SK-N-SH (cell line): ENCODE results near the gene KLC4. TPM values are rescaled to one million over a fixed set of nuclear protein-coding genes. Genes with fewer than 3 reads are reported as not detected.
A peak's percentile ranks its signal among the peaks of the same experiment; 100 is the strongest.

Experiments used
- CTCF ChIA-PET: fragments of 300-600, 350-600 bp; formaldehyde crosslinking; extraction: SDS; loops from one replicate; lab custom pipeline; 2021; lab: Yijun Ruan, JAX
- POLR2A ChIA-PET: fragments of 350-600 bp; sonication (Branson Sonifier 250); formaldehyde crosslinking; extraction: SDS; loops from one replicate; lab custom pipeline; 2020; ENCODE audit warnings: antibody characterized with exemption, inconsistent platforms; lab: Yijun Ruan, JAX
- DNase-seq: peaks from one replicate; pipeline ENCODE4 v3.0.0; 2012
- H2AFZ ChIP-seq: fragments of 200-600 bp; sonication (generic); 2 replicates; pipeline ENCODE4 v1.8.1; 2016; ENCODE audit warnings: antibody characterized with exemption, mild to moderate bottlenecking, low read depth
- H3F3A ChIP-seq: fragments of 200-600 bp; sonication (generic); replicated peaks from 2 replicates; pipeline ENCODE3; 2016; ENCODE audit warnings: antibody characterized with exemption, mild to moderate bottlenecking; ENCODE audit not compliant: insufficient read depth
- H3K27ac ChIP-seq, 2 experiments: fragments of 200-500 bp in 1 of 2; fragments of 200-600 bp in 1 of 2; sonication (Bioruptor generic) in 1 of 2; sonication (generic), shearing (Covaris generic) in 1 of 2; 2 replicates each; pipeline versions ENCODE4 v1.5.1 to v1.6.1; 2014 to 2016; ENCODE audit warnings: low read depth in 2 of 2, inconsistent platforms in 1 of 2, low read length in 1 of 2, mild to moderate bottlenecking in 1 of 2, mixed read lengths in 1 of 2
- H3K27me3 ChIP-seq: fragments of 200-600 bp; sonication (generic), shearing (Covaris generic); 2 replicates; pipeline ENCODE4 v1.6.1; 2016; ENCODE audit warnings: mixed run types; ENCODE audit not compliant: insufficient read depth
- H3K36me3 ChIP-seq, 2 experiments: fragments of 200-500 bp in 1 of 2; fragments of 200-600 bp in 1 of 2; sonication (Bioruptor generic) in 1 of 2; sonication (generic) in 1 of 2; replicated peaks in 1 of 2; 2 replicates each; pipeline versions ENCODE3 to v1.5.1; 2014 to 2016; ENCODE audit warnings: low read length in 1 of 2, mild to moderate bottlenecking in 1 of 2; ENCODE audit not compliant: insufficient read depth in 2 of 2, control insufficient read depth in 1 of 2
- H3K4me1 ChIP-seq, 2 experiments: fragments of 200-500 bp in 1 of 2; fragments of 200-600 bp in 1 of 2; sonication (Bioruptor generic) in 1 of 2; sonication (generic), shearing (Covaris generic) in 1 of 2; 2 replicates each; pipeline versions ENCODE4 v1.5.1 to v1.6.1; 2014 to 2016; ENCODE audit warnings: low read depth in 1 of 2, low read length in 1 of 2, mixed run types in 1 of 2; ENCODE audit not compliant: insufficient read depth in 2 of 2, control insufficient read depth in 1 of 2
- H3K4me2 ChIP-seq: fragments of 200-600 bp; sonication (generic), shearing (Covaris generic); 2 replicates; pipeline ENCODE4 v1.6.1; 2017; ENCODE audit warnings: mixed run types
- H3K4me3 ChIP-seq, 2 experiments: fragments of 200-500 bp in 1 of 2; fragments of 200-600 bp in 1 of 2; sonication (Bioruptor generic) in 1 of 2; sonication (generic), shearing (Covaris generic) in 1 of 2; 2 replicates each; pipeline versions ENCODE4 v1.5.1 to v1.8.1; 2014 to 2016; ENCODE audit warnings: low read depth in 2 of 2, inconsistent platforms in 1 of 2, low read length in 1 of 2, mild to moderate bottlenecking in 1 of 2, mixed read lengths in 1 of 2, moderate library complexity in 1 of 2
- H3K79me2 ChIP-seq: fragments of 200-600 bp; sonication (generic); 2 replicates; pipeline ENCODE4 v1.8.1; 2017; ENCODE audit warnings: mild to moderate bottlenecking; ENCODE audit not compliant: insufficient read depth
- H3K9ac ChIP-seq: fragments of 200-600 bp; sonication (generic); 2 replicates; pipeline ENCODE4 v1.6.1; 2017; ENCODE audit warnings: mixed run types
- H3K9me2 ChIP-seq: fragments of 200-600 bp; sonication (generic); 2 replicates; pipeline ENCODE4 v1.6.1; 2017; ENCODE audit warnings: mixed run types
- H3K9me3 ChIP-seq: fragments of 200-600 bp; sonication (generic); 2 replicates; pipeline ENCODE4 v1.6.1; 2017; ENCODE audit warnings: mixed run types, mild to moderate bottlenecking, moderate library complexity
- H4K20me1 ChIP-seq: fragments of 200-600 bp; sonication (generic); 2 replicates; pipeline ENCODE4 v1.6.1; 2017; ENCODE audit warnings: mild to moderate bottlenecking, mixed run types; ENCODE audit not compliant: insufficient read depth
- EZH2phosphoT487 ChIP-seq: fragments of 200-600 bp; sonication (generic); IDR thresholded peaks from 2 replicates; pipeline ENCODE4 v1.6.1; 2017; ENCODE audit warnings: low read depth, mixed run types, mild to moderate bottlenecking, antibody characterized with exemption, moderate library complexity, borderline replicate concordance
- FOSL2 ChIP-seq: IDR thresholded peaks from 2 replicates; pipeline ENCODE4 v1.4.0; 2012; ENCODE audit warnings: low read depth, mild to moderate bottlenecking, moderate library complexity, borderline replicate concordance
- GABPA ChIP-seq: IDR thresholded peaks from 2 replicates; pipeline ENCODE4 v1.4.0; 2012; ENCODE audit warnings: low read depth, mild to moderate bottlenecking
- IRF3 ChIP-seq: fragments of 150-350 bp; IDR thresholded peaks from 2 replicates; pipeline ENCODE4 v1.6.1; 2016; ENCODE audit warnings: mild to moderate bottlenecking, low read depth, low read length
- JUND ChIP-seq: IDR thresholded peaks from 2 replicates; pipeline ENCODE4 v1.4.0; 2012
- MXI1 ChIP-seq: IDR thresholded peaks from 2 replicates; pipeline ENCODE4 v1.6.1; 2012; ENCODE audit warnings: mild to moderate bottlenecking, low read depth, low read length, improper control_type of control experiment
- NFIC ChIP-seq: IDR thresholded peaks from 2 replicates; pipeline ENCODE4 v1.4.0; 2012; ENCODE audit warnings: borderline replicate concordance
- POLR2AphosphoS5 ChIP-seq: IDR thresholded peaks from 2 replicates; pipeline ENCODE4 v1.6.1; 2012; ENCODE audit warnings: low read depth, low read length
- SIN3A ChIP-seq: IDR thresholded peaks from 2 replicates; pipeline ENCODE4 v1.6.1; 2012; ENCODE audit warnings: low read depth, mild to moderate bottlenecking, low read length, moderate library complexity, borderline replicate concordance
- SMC3 ChIP-seq: IDR thresholded peaks from 2 replicates; pipeline ENCODE4 v1.6.1; 2012; ENCODE audit warnings: low read depth, low read length, improper control_type of control experiment
- TAF1 ChIP-seq: IDR thresholded peaks from 2 replicates; pipeline ENCODE4 v1.6.1; 2012; ENCODE audit warnings: low read depth, mild to moderate bottlenecking, low read length, moderate library complexity, borderline replicate concordance
- TCF12 ChIP-seq: IDR thresholded peaks from 2 replicates; pipeline ENCODE4 v1.4.0; 2012
- TEAD4 ChIP-seq: IDR thresholded peaks from 2 replicates; pipeline ENCODE4 v1.4.0; 2012; ENCODE audit warnings: mild to moderate bottlenecking, borderline replicate concordance; ENCODE audit not compliant: insufficient read depth
- USF1 ChIP-seq: IDR thresholded peaks from 2 replicates; pipeline ENCODE4 v1.4.0; 2012; ENCODE audit warnings: low read depth, borderline replicate concordance
- WGBS: methylation state at CpG from one replicate; pipeline ENCODE4 v1.1.6; 2017; ENCODE audit warnings: low lambda C conversion rate; 5-methylcytosine and 5-hydroxymethylcytosine counted together
- polyA plus RNA-seq, 3 experiments: library from polyadenylated mRNA; depleted of rRNA; stranded (reverse); fragments of >200 nt; gene quantifications; 2 replicates each; pipeline ENCODE4 v1.2.3, GENCODE V29; 2012

Gene KLC4
- polyA plus RNA-seq, 1 of the 3 experiments (the other 2 are of a cell fraction): 17.5 TPM

GRCh38 chr6:43105538-43106222 is 46.2 kb downstream of the KLC4 start:
- CTCF ChIA-PET: no interaction called here
- peaks cover 70% of the 10 kb centered on the region for H3K79me2 ChIP-seq
- 91% methylated on average over 9 of the region's 9 CpGs for WGBS

GRCh38 chr6:43107344-43108062 is 48.1 kb downstream of the KLC4 start:
- 97% methylated on average over 12 of the region's 12 CpGs for WGBS
- H3K4me2 ChIP-seq: no peak overlapping the region
- CTCF ChIA-PET: interaction anchor here (1.8 to 2.9 kb wide), 2 partner anchors 22 to 37 kb away, joined by 3 to 13 read pairs; no protein-coding TSS in a partner anchor
- POLR2A ChIA-PET: no interaction called here
- no peak overlapping the region for H2AFZ ChIP-seq
- no peak overlapping the region for H3K9ac ChIP-seq
- H3K9me3 ChIP-seq: no peaks in the 10 kb centered on the region
- no peaks in the 10 kb centered on the region for H3K36me3 ChIP-seq
- H3K27ac ChIP-seq: peak overlapping the region in 1 of 2 experiments; percentile 8; a peak in 1 of 4 replicates
- peaks cover 2% of the 10 kb centered on the region; the same call in 1 of the 2 replicates for H4K20me1 ChIP-seq
- H3K9me2 ChIP-seq: no peaks in the 10 kb centered on the region
- H3F3A ChIP-seq: peaks cover 10% of the 10 kb centered on the region
- no peak overlapping the region for H3K4me3 ChIP-seq
- H3K4me1 ChIP-seq: peaks cover 0 to 10% of the 10 kb centered on the region in 2 experiments; a peak in 1 of 4 replicates
- peaks cover 69% of the 10 kb centered on the region for H3K79me2 ChIP-seq
- H3K27me3 ChIP-seq: no peaks in the 10 kb centered on the region
- TF ChIP-seq TAF1 (no peak), JUND (no peak), POLR2AphosphoS5 (no peak), TCF12 (no peak), GABPA (no peak), SMC3 (no peak), TEAD4 (no peak), SIN3A (no peak), IRF3 (no peak), USF1 (no peak)
- TF ChIP-seq, all 33 proteins: peak for 0
- no peak for DNase-seq

More at GRCh38 chr6:43105538-43106222, 46.2 kb downstream of the KLC4 start:
- DNase-seq: no peak
- no peak overlapping the region for H3K27ac ChIP-seq
- no peaks in the 10 kb centered on the region for H3K27me3 ChIP-seq
- H4K20me1 ChIP-seq: peaks cover 2% of the 10 kb centered on the region; the same call in 1 of the 2 replicates
- no peak overlapping the region for H3K4me3 ChIP-seq
- H2AFZ ChIP-seq: no peak overlapping the region
- no peak overlapping the region for H3K9ac ChIP-seq
- peaks cover 0 to 7% of the 10 kb centered on the region in 2 experiments; a peak in 1 of 4 replicates for H3K4me1 ChIP-seq
- peaks cover 10% of the 10 kb centered on the region for H3F3A ChIP-seq
- no peaks in the 10 kb centered on the region for H3K9me3 ChIP-seq
- no peaks in the 10 kb centered on the region for H3K36me3 ChIP-seq
- H3K4me2 ChIP-seq: no peak overlapping the region
- POLR2A ChIA-PET: no interaction called here
- TF ChIP-seq MXI1: no peak
- TF ChIP-seq FOSL2: no peak
- TF ChIP-seq TEAD4: no peak
- no peak for TF ChIP-seq JUND
- no peak for TF ChIP-seq TAF1
- no peak for TF ChIP-seq IRF3
- TF ChIP-seq EZH2phosphoT487: no peak
- TF ChIP-seq NFIC: no peak
- no peaks in the 10 kb centered on the region for H3K9me2 ChIP-seq
